ENCODE results near the gene CYP4F22. TPM values are rescaled to one million over a fixed set of nuclear protein-coding genes. Genes with fewer than 3 reads are reported as not detected.
"Not testable (repeated sequence)": the region's sequence is repeated elsewhere in the genome, so short reads cannot be mapped to it uniquely, and the experiment has no call there.

Gene CYP4F22
- polyA plus RNA-seq, 3 donors, result 0.08 to 1.1 (median 0.33) TPM

GRCh38 chr19:15476325-15476724, 32.0 kb upstream of the CYP4F22 start:
- Histone ChIP-seq H3K27me3 (ENCODE audit: control insufficient read depth in 2 of 2, insufficient read depth in 2 of 2, low read length in 2 of 2) (peaks cover 0 to 2% of the 10 kb centered on the region in 2 donors), H3K4me2 (replicated peaks; ENCODE audit: extremely low read depth, low read length, poor library complexity, severe bottlenecking) (no peak overlapping the region), H3K27ac (ENCODE audit: low read depth in 1 of 2, low read length in 2 of 2) (no peak overlapping the region), H4K20me1 (ENCODE audit: insufficient read depth, low read length) (no peaks in the 10 kb centered on the region), H3K4me3 (replicated peaks in 1 of 3; ENCODE audit: low read depth in 2 of 3, low read length in 3 of 3) (no peak overlapping the region), H3K36me3 (replicated peaks in 1 of 2; ENCODE audit: control insufficient read depth in 1 of 2, insufficient read depth in 2 of 2, low read length in 2 of 2) (no peaks in the 10 kb centered on the region), H3K9me3 (replicated peaks in 1 of 2; ENCODE audit: control insufficient read depth in 1 of 2, insufficient read depth in 1 of 2, low read length in 2 of 2) (peaks cover 0 to 6% of the 10 kb centered on the region in 2 donors), H3K4me1 (ENCODE audit: control insufficient read depth in 1 of 2, insufficient read depth in 2 of 2, low read length in 2 of 2) (no peaks in the 10 kb centered on the region), H3K9ac (ENCODE audit: insufficient read depth, low read length, poor library complexity, severe bottlenecking) (no peak overlapping the region), H3K79me2 (ENCODE audit: insufficient read depth, low read length) (no peaks in the 10 kb centered on the region), H2AFZ (ENCODE audit: insufficient read depth, low read depth, low read length, poor library complexity, severe bottlenecking) (no peak overlapping the region)
- H3K36me3 Mint-ChIP-seq, result no peaks in the 10 kb centered on the region
- no peak overlapping the region for H3K4me3 Mint-ChIP-seq
- H3K27ac Mint-ChIP-seq, result no peak overlapping the region
- peaks cover 0 to 12% (median 3%) of the 10 kb centered on the region in 7 donors for H3K9me3 Mint-ChIP-seq
- TF ChIP-seq CTCF (IDR thresholded peaks at IDR 0.05), result no peak
- no peak for DNase-seq
- peaks cover 4 to 12% (median 6%) of the 10 kb centered on the region in 3 donors for H3K27me3 Mint-ChIP-seq (ENCODE audit: low read depth in 3 of 3)
- 12% methylated on average over 5 of the region's 5 CpGs for WGBS (ENCODE audit: insufficient coverage)
- peaks cover 4% of the 10 kb centered on the region for H3K4me1 Mint-ChIP-seq
- intact Hi-C loops (cut with micrococcal nuclease), result loop anchor here in 1 of 2 donors (10.0 kb wide), 1 partner anchor 78 kb away; no protein-coding TSS in a partner anchor

- Mint-ChIP-seq H3K4me3 (no peak within 1 kb of the TSS), H3K27ac (peak within 1 kb of the TSS in 1 of 7 donors; percentile 30), H3K4me1 (peaks cover 4% of the 10 kb centered on the region), H3K36me3 (no peaks in the 10 kb centered on the region), H3K27me3 (ENCODE audit: low read depth in 3 of 3) (peaks cover 0 to 7% (median 3%) of the 10 kb centered on the region in 3 donors), H3K9me3 (peaks cover 0 to 10% (median 3%) of the 10 kb centered on the region in 7 donors)
- Histone ChIP-seq H3K4me1 (ENCODE audit: control insufficient read depth in 1 of 2, insufficient read depth in 2 of 2, low read length in 2 of 2) (no peaks in the 10 kb centered on the region), H3K9me3 (replicated peaks in 1 of 2; ENCODE audit: control insufficient read depth in 1 of 2, insufficient read depth in 1 of 2, low read length in 2 of 2) (peaks cover 0 to 6% of the 10 kb centered on the region in 2 donors), H2AFZ (ENCODE audit: insufficient read depth, low read depth, low read length, poor library complexity, severe bottlenecking) (peak within 1 kb of the TSS; percentile 10), H3K9ac (ENCODE audit: insufficient read depth, low read length, poor library complexity, severe bottlenecking) (no peak within 1 kb of the TSS), H3K36me3 (replicated peaks in 1 of 2; ENCODE audit: control insufficient read depth in 1 of 2, insufficient read depth in 2 of 2, low read length in 2 of 2) (no peaks in the 10 kb centered on the region), H3K4me3 (replicated peaks in 1 of 3; ENCODE audit: low read depth in 2 of 3, low read length in 3 of 3) (no peak within 1 kb of the TSS), H3K27me3 (ENCODE audit: control insufficient read depth in 2 of 2, insufficient read depth in 2 of 2, low read length in 2 of 2) (no peaks in the 10 kb centered on the region), H3K79me2 (ENCODE audit: insufficient read depth, low read length) (no peaks in the 10 kb centered on the region), H4K20me1 (ENCODE audit: insufficient read depth, low read length) (no peaks in the 10 kb centered on the region), H3K27ac (ENCODE audit: low read depth in 1 of 2, low read length in 2 of 2) (no peak within 1 kb of the TSS), H3K4me2 (replicated peaks; ENCODE audit: extremely low read depth, low read length, poor library complexity, severe bottlenecking) (no peak within 1 kb of the TSS)
- DNase-seq, result peak; percentile 37 to 48 (median 41)
- intact Hi-C loops (cut with micrococcal nuclease), result loop anchor here (5.0 to 10.0 kb wide), 2 partner anchors 73 to 75 kb away; no protein-coding TSS in a partner anchor
- WGBS (ENCODE audit: insufficient coverage), result 67% methylated on average over 12 of the region's 16 CpGs
- TF ChIP-seq CTCF (IDR thresholded peaks at IDR 0.05), result peak; percentile 38
Observed at GRCh38 chr19:15479391-15480345, 28.7 kb upstream of the CYP4F22 start, which contains the start of gene PGLYRP2. TSS of gene PGLYRP2 (minus strand) at chr19:15479501. CDS start at chr19:15479371, 130 bp downstream.

GRCh38 chr19:15480996-15481395, 27.3 kb upstream of the CYP4F22 start:
- not testable (repeated sequence) for H3K4me1 Mint-ChIP-seq

More at GRCh38 chr19:15480996-15481395, 27.3 kb upstream of the CYP4F22 start:
- not testable (repeated sequence) for H3K27me3 Mint-ChIP-seq (ENCODE audit: low read depth in 3 of 3); H3K27ac Mint-ChIP-seq; H3K9me3 Mint-ChIP-seq; H4K20me1 ChIP-seq (ENCODE audit: insufficient read depth, low read length); H3K4me3 Mint-ChIP-seq; H3K27me3 ChIP-seq (ENCODE audit: control insufficient read depth in 2 of 2, insufficient read depth in 2 of 2, low read length in 2 of 2); H3K79me2 ChIP-seq (ENCODE audit: insufficient read depth, low read length); H3K4me1 ChIP-seq (ENCODE audit: control insufficient read depth in 1 of 2, insufficient read depth in 2 of 2, low read length in 2 of 2); DNase-seq; H3K4me3 ChIP-seq (replicated peaks in 1 of 3; ENCODE audit: low read depth in 2 of 3, low read length in 3 of 3); H3K4me2 ChIP-seq (replicated peaks; ENCODE audit: extremely low read depth, low read length, poor library complexity, severe bottlenecking); H3K9ac ChIP-seq (ENCODE audit: insufficient read depth, low read length, poor library complexity, severe bottlenecking); H3K36me3 Mint-ChIP-seq; H2AFZ ChIP-seq (ENCODE audit: insufficient read depth, low read depth, low read length, poor library complexity, severe bottlenecking); H3K9me3 ChIP-seq (replicated peaks in 1 of 2; ENCODE audit: control insufficient read depth in 1 of 2, insufficient read depth in 1 of 2, low read length in 2 of 2); H3K36me3 ChIP-seq (replicated peaks in 1 of 2; ENCODE audit: control insufficient read depth in 1 of 2, insufficient read depth in 2 of 2, low read length in 2 of 2); H3K27ac ChIP-seq (ENCODE audit: low read depth in 1 of 2, low read length in 2 of 2)
- WGBS (ENCODE audit: insufficient coverage), result 100% methylated on average over 1 of the region's 7 CpGs
- intact Hi-C loops (cut with micrococcal nuclease), result loop anchor here in 1 of 2 donors (5.0 kb wide), 1 partner anchor 71 kb away; no protein-coding TSS in a partner anchor

Measured in CD14-positive monocyte (primary cell).